HG02981 (cell line): ENCODE results near the gene WDR3.

Source experiments
- ATAC-seq: cut with Tn5 transposase; IDR thresholded peaks from one replicate; pipeline ENCODE4 v1.9.1; 2021; ENCODE audit warnings: mild to moderate bottlenecking, moderate library complexity; ENCODE audit not compliant: unreplicated experiment

Gene WDR3

DNA sequence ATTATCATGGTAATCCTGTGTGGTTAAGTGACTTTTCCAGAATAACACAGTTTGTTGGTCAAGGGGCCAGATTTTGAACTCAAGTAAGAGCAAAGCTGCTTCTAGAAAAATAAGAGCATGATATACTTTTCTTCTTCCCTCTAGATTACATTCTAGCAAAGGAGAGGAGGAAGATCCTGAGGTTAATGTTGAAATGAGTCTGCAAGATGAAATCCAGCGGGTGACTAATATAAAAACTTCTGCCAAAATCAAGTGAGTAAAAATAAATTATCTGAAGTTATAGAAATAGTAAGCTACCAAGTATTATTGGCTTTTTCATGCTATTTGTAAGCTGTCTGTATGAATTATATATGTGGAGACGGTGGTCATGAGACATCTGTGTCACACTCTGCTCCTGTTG lies 12.8 kb downstream of the WDR3 start:
- ATAC-seq, result no peak

DNA sequence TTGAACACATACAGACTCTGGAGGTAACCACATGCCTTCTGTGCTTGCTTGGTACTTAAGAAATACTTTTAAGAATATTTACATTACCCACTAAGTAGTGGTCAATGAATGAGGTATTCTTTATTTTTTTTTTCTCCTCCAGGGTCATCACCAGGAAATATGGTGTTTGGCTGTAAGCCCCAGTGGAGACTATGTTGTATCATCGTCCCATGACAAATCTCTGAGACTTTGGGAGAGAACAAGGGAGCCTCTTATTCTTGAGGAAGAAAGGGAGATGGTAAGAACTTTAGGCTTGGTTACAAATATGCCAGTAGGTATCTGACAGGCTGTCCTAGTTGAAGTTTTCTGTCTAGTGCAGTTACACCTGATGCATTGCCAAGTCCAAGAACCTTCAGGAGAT lies 22.8 kb downstream of the WDR3 start:
- ATAC-seq, result no peak

DNA sequence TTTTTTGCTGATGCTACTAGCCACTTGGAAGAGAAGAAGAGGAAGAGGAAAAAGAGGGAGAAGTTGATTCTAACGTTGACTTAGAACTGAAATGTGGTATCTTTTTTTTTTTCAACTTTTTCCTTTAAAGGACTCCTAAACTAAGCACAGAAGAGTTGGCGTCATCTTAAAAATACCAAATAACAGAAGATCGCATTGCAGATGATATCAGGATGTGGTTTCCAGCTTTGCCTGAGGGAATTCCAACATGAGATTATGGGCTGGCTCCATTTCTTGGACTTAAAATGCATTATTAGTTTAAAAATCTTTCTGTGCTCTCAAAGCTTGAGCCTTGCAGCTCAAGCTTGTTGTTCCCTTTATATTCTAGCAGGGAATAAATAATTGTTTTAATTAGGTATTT lies 29.8 kb downstream of the WDR3 start:
- ATAC-seq, result no peak

DNA sequence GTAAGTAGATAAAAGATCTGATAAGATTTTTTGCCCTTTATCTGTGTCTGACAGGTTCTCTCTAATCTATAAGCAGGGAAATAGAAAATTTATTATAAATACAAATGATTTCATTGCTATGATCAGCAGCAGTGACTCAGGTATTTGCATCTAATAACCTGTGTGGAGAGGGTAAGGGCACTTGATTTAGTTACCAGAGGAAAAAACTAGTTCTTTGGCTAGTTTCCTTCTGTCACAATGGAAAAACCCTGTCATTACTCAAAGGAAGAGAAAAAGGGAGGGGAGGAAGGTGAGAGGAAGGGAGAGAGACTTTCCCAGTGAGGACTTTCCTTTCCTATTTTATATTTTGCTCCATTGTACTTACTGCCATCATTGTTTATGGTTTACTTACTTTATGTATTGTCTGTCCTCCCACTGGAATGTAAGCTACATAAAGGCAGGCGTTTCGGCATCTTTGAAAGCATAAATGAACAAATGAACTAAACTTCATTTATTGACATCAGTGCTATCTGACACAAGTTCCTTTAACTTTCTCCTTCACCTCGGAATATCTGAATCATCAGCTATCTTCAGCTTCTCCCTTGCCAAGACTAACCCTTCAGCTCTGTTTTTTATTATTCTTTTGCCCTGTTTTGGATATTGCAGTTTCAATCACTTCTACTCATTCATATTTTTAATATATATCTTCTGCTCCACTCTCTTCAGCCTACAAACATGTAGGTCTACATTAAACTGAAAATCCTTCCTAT lies 34.9 kb downstream of the WDR3 start:
- ATAC-seq, result no peak

DNA sequence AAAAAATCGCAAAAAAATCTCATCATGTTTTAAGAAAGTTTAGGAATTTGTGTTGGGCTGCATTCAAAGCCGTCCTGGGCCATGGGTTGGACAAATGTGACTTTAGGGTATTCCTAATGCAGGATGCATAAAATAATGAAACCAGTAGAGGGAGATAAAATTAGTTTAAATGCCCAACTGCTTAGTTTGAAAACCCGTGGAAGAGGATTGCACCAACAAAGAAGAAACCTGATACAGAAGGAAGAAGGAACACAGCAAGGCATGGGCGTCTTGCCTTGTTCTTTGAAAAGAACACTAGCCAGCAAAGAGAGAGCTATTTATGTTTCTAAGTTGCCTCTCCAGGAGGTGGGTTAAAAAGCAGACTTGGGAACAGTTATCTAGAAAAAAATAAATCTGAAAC lies 37.9 kb downstream of the WDR3 start:
- no peak for ATAC-seq

DNA sequence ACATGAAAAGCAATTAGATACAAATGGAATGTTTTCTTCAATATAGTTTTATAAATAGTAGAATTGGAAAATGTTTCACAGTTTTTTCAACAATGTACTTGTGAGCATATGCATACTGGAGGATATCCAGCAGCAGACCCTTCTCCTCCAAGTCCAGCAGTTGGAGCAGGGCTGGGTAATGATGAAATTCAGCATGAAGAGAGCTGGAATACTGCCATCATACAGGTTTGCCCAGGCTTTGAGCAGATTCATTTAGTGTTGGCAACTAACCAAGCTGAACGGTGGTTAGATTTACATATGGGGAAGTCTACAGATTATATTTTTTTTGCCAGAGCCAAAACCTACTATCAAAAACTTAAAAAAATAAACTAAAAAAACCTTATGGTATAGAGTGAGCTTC lies 38.3 kb downstream of the WDR3 start:
- no peak for ATAC-seq

DNA sequence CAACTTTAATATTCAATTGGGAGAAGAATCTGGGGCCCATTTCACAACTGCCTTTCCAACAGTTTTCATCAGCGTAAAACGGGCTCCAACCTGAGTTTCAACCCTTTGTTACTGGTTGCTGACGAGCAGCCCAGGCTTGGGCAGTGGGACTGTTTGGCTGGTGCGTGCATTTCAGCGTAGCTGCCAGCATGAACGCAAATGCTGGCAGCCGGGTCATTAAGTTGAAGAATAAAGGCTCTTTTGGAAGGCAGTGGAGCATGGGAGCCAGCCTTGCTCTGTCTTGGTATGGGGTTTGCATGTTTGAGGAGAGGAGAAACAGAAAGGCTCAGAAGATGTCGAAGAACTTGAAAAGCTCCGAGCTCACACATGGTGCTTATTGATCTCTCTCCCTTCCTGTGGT lies 40.7 kb downstream of the WDR3 start:
- no peak for ATAC-seq

DNA sequence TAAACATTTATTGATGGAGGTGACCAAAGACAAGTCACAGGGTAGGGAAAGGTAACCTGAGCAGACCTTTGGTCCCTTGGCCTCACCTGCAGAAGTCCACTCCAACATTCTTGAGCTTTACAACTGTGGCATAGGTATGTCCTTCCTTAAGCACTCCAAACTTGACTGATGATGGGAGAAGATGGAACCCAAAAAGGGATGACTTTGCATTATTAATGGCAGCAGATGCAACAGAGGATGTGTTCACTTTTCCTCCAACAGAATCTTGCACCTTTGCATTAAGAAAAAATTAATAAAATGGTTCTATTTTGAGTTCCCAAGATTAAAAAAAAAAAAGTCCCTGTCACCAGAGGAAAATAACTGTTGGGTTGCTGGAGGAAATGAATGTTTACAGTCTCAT lies 42.2 kb downstream of the WDR3 start:
- no peak for ATAC-seq

DNA sequence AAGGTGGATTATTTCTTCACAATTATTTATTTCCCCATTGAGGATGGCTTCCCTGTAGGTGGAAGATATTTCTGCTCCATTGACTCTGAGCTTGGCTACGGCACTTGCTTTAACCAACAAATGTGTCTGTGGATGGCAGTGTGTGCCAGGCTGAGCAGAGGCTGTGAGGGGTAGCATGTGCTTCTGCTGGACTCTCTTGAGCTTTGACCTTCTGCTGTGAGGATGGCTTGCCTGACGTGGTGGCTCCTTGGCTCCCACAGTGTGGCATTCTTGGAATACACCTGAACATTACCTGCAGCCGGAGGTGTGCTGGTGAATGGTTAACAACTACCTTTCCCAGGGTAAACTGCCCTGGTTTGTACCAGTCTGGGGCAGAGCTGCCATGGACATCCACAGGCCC lies 46.8 kb downstream of the WDR3 start:
- ATAC-seq, result no peak

DNA sequence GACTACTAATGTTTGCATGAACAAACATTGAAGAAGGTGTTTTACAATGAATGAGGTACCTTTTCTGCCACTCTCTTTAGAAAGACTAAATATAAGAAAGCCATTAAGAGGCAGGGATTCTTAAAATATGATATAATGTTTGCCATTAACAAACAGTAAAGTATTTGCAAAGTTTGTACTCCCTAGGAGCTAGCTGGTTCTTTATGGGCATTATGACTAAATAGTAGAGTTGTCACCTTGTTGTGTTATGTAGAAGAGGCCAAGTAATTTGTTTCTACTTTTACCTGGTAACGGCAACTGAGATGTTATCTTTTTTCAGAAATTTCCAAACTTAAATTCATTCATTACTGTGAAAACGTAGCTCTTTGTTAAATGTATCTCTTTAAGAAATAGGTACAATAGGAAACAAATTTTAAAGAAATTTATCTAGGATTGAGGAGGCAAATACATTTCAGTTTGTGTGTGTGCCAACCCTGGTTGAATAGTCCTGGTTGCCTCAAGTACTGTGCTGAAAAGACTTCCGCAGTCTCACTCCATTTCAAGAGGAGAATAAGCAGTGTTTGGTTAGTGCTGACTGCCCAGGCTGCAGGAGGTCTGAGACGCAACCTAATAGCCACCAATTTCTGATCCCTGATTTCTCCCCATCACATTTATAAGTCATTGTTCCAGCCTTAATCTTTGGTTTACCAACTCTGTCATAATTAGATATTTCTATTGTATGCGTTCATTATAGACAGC lies 52.1 kb downstream of the WDR3 start:
- ATAC-seq, result no peak

DNA sequence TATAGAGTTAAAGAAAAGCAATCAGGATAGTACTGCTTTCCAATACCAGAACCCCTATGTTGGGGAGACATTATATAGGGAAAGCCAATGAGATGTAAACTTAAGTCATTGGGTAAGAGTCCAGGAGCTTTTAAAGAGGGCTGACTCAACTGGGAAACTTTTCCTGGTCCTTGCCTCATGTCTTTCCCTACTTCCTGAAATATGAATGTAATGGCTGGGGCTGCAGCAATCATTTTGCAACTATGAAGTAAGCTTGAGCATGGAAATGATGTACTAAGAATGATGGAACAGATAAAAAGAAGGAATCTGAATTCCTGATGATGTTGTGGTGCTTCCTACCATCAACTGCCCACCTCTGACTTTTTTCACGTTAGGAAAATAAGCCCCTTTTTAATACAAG lies 55.7 kb downstream of the WDR3 start:
- no peak for ATAC-seq

DNA sequence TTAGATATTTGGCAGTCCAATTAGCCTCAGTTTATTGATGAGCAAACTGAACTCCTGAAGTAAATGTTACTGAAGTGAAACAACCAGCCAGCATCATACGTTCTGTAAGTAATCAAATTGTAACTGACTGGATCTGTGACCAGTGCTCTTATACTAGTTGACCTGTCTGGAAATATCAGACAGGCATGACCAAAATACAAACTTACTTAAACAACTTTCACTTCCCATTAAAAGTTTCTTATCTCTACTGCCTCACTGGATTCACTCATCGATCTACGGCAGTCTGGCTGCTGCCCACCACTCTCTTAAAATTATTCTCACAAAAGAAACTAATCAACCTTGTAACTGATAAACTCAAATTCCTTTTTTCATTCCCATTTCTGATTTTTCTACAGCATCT lies 56.4 kb downstream of the WDR3 start:
- ATAC-seq, result peak; percentile 68

DNA sequence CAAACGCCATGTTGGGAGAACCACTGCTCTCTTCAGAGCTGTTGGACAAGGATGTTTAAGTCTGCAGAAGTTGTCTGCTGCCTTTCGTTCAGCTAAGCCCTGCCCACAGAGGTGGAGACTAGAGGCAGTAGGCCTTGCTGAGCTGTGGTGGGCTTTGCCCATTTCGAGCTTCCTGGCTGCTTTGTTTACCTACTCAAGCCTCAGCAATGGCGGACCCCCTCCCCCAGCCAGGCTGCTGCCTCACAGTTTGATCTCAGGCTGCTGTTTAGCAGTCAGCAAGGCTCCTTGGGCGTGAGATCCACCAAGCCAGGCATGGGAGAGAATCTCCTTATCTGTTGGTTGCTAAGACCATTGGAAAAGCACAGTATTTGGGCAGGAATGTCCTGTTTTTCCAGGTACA lies 74.8 kb downstream of the WDR3 start:
- ATAC-seq, result no peak

DNA sequence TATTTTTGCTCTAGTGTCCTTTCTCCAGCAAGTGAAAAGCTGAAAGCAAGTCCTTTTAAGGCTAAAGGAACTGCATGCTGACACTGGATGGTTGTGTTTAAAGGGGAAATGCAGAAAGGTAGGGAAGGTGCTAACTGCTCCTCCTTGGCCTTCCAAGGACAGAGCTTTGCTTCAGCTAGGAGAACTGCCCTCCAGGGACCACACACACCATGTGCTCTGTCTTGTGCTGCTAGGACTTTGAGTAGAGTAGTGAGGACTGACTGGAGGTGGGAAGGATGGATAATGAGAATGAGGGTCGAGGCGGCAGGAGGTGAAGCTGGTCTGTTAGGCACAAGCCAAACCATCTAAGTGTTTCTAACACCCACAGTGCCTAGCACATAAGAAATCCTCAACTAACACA lies 77.9 kb downstream of the WDR3 start:
- ATAC-seq, result no peak

DNA sequence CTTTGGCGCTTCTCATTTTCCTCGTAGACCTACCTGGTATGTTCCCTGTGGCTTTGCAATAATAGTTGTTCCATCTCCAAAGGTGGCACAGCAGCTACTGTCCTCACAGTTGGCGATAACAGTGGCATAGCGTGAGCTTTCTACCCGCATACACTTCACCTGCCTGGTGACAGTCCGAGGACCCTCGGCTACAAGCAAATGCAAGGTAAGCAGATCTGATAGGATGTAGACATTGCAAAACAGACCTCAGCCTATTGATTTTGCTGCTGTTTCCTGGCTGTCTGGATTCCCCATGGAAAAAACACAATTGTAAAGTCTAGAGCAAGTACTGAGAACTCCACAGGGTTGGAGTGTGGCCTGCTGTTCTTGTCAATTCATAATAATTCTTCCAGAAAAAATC lies 78.5 kb downstream of the WDR3 start:
- ATAC-seq, result no peak

DNA sequence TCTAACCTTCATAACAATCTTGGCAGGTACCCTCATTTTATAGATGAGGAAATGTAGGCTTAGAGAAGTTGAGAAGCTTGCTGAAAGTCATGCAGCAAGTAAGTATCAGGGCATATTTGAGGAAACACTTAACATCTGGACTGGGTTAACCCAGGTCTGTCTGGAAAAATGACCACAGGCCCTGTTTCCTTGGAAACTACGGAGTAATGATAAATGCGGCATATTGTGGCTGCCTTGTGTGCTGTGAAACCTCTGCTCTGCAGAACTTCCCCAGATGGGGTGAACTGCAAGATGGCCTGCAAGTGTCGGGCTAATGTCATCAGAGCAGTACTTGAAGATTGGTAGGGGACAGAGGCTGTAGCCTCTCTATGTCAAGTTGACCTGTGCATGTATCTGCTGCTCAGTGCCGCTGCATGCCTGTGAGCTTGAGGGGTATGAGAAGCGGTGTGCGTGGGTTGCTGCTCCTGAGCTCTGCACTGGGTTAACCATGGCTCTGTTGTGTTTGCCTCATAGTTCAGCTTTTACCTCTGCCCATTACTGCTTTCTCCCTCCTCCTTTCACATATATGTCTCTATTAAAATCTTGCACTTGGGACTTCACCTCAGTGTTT lies 83.1 kb downstream of the WDR3 start:
- no peak for ATAC-seq

DNA sequence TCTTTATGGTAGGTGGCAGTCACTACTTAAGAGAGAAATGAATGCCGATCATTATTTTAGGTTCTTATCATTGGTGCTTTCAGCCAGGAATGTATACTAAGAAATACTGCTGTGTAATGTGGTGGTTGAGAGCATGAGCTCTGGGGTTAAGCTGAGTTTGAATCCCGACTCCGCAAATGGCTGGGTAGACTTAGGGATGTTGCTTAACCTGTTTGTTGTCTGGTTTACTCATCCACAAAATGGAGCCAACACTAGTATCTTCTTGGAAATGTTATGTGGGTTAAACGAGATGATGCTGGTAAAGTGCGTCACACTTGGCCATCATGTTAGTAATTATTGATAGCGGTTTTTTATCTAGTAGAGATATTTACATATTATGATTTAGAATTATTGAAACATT lies 83.8 kb downstream of the WDR3 start:
- no peak for ATAC-seq

DNA sequence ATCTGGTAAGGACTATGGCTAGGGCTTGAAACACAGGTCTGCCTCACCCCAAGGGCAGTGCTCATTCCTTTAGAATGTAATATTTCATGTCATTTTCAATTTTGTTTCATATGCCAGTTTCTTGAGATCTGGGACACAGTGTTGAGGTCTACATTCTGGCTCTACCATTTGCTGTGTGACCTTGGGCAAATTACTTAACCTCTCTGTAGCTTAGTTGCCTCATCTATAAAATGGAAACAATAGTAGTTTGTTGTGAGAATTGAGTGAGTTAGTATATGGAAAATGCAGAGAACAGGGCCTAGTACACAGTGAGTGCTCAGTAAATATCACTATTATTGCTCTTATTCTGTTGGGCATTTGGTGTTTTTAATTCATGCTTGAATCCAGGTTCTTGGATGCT lies 84.4 kb downstream of the WDR3 start:
- ATAC-seq, result no peak
